ENCODE results near the gene OARD1. TPM values are rescaled to one million over a fixed set of nuclear protein-coding genes. Genes with fewer than 3 reads are reported as not detected.

Gene OARD1
- total and polyA plus RNA-seq, 2 donors (not counting 1 experiment from before 2014, with no cell fraction given): 9.6 to 52.5 TPM

- Mint-ChIP-seq H3K27me3 (no peaks in the 10 kb centered on the region), H3K9me3 (ENCODE audit: insufficient read depth) (no peaks in the 10 kb centered on the region), H3K27ac (no peak overlapping the region), H3K4me1 (peaks cover under 1% of the 10 kb centered on the region), H3K4me3 (no peak overlapping the region)
- H3K9me3 ChIP-seq (ENCODE audit: control extremely low read depth in 1 of 3, control insufficient read depth in 2 of 3, insufficient read depth in 1 of 3, low read length in 2 of 3): no peaks in the 10 kb centered on the region
- no peaks in the 10 kb centered on the region for H4K20me1 ChIP-seq (ENCODE audit: control insufficient read depth, insufficient read depth, low read length, poor library complexity, severe bottlenecking)
- TF ChIP-seq EZH2 (IDR thresholded peaks at IDR 0.05; ENCODE audit: borderline replicate concordance, insufficient read depth, low read depth, low read length, poor library complexity, severe bottlenecking) (no peak), CTCF (IDR thresholded peaks at IDR 0.05) (no peak)
- DNase-seq (no peak), ATAC-seq (ENCODE audit: low read depth) (no peak)
- no peaks in the 10 kb centered on the region for H3K79me2 ChIP-seq (ENCODE audit: control insufficient read depth, insufficient read depth, low read length)
- ChIA-PET CTCF (interaction anchor here (1.0 to 3.0 kb wide), 5 partner anchors 9 to 284 kb away, joined by 3 to 23 read pairs (median 5); no protein-coding TSS in a partner anchor), POLR2A (no interaction called here)
- H2AFZ ChIP-seq (ENCODE audit: insufficient read depth, low read depth, low read length, poor library complexity, severe bottlenecking): no peak overlapping the region
- no peak overlapping the region for H3K9ac ChIP-seq (ENCODE audit: low read length)
- no peak overlapping the region for H3K4me2 ChIP-seq (replicated peaks; ENCODE audit: low read depth, low read length, poor library complexity, severe bottlenecking)
- WGBS (ENCODE audit: insufficient coverage): no CpG with 5 or more reads among the region's 3 CpGs
- H3K4me3 ChIP-seq (ENCODE audit: control extremely low read depth in 1 of 5, extremely low read depth in 1 of 5, insufficient read depth in 1 of 5, low read depth in 2 of 5, low read length in 4 of 5): no peak overlapping the region
- H3K27me3 ChIP-seq (replicated peaks in 1 of 4; ENCODE audit: control extremely low read depth in 1 of 4, control insufficient read depth in 3 of 4, insufficient read depth in 4 of 4, low read length in 3 of 4): no peaks in the 10 kb centered on the region
- intact Hi-C loops (cut with micrococcal nuclease): no loop called here
- H3K4me1 ChIP-seq (ENCODE audit: control insufficient read depth in 2 of 2, insufficient read depth in 2 of 2, low read length in 2 of 2): no peaks in the 10 kb centered on the region
- H3K36me3 ChIP-seq (replicated peaks in 1 of 2; ENCODE audit: control extremely low read depth in 1 of 2, control insufficient read depth in 1 of 2, extremely low read depth in 1 of 2, insufficient read depth in 2 of 2, low read length in 1 of 2): no peaks in the 10 kb centered on the region
- H3K27ac ChIP-seq (ENCODE audit: low read length in 2 of 2): no peak overlapping the region
Measured at GRCh38 chr6:41036186-41036585, 36.0 kb downstream of the OARD1 start.

DNA sequence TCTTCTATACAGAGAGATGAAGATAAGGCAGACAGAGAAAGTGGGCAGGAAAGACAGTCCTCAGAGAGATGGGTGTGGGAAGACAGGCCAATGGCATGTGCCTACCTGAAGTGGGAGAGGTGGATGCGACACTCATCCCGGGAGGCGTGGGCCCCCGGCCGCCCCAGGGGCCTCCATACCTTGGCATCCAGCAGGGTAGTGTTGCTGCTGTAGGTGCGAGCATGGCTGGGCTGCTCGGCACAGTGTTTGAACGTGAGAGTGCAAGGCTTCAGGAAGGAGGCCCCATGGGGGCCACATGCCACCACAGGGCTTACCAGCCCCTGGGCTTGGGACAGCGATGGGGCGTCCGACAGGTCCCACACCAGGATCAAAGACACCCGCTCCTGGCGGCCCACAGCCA is 38.4 kb downstream of the OARD1 start:
- H3K4me1 ChIP-seq (ENCODE audit: control insufficient read depth in 2 of 2, insufficient read depth in 2 of 2, low read length in 2 of 2): peaks cover 4 to 7% of the 10 kb centered on the region in 2 donors
- H3K9me3 Mint-ChIP-seq (ENCODE audit: insufficient read depth): no peaks in the 10 kb centered on the region

More for the DNA sequence above, 38.4 kb downstream of the OARD1 start:
- peaks cover 10% of the 10 kb centered on the region for H3K4me1 Mint-ChIP-seq
- TF ChIP-seq CTCF (IDR thresholded peaks at IDR 0.05) (no peak), EZH2 (IDR thresholded peaks at IDR 0.05; ENCODE audit: borderline replicate concordance, insufficient read depth, low read depth, low read length, poor library complexity, severe bottlenecking) (no peak)
- H3K27me3 Mint-ChIP-seq: no peaks in the 10 kb centered on the region
- H3K9ac ChIP-seq (ENCODE audit: low read length): no peak overlapping the region
- no peak overlapping the region for H3K4me3 ChIP-seq (ENCODE audit: control extremely low read depth in 1 of 5, extremely low read depth in 1 of 5, insufficient read depth in 1 of 5, low read depth in 2 of 5, low read length in 4 of 5)
- H3K27ac Mint-ChIP-seq: no peak overlapping the region
- H3K36me3 ChIP-seq (replicated peaks in 1 of 2; ENCODE audit: control extremely low read depth in 1 of 2, control insufficient read depth in 1 of 2, extremely low read depth in 1 of 2, insufficient read depth in 2 of 2, low read length in 1 of 2): no peaks in the 10 kb centered on the region
- intact Hi-C loops (cut with micrococcal nuclease): no loop called here
- H4K20me1 ChIP-seq (ENCODE audit: control insufficient read depth, insufficient read depth, low read length, poor library complexity, severe bottlenecking): no peaks in the 10 kb centered on the region
- H2AFZ ChIP-seq (ENCODE audit: insufficient read depth, low read depth, low read length, poor library complexity, severe bottlenecking): no peak overlapping the region
- no peaks in the 10 kb centered on the region for H3K9me3 ChIP-seq (ENCODE audit: control extremely low read depth in 1 of 3, control insufficient read depth in 2 of 3, insufficient read depth in 1 of 3, low read length in 2 of 3)
- DNase-seq (no peak), ATAC-seq (ENCODE audit: low read depth) (no peak)
- H3K4me2 ChIP-seq (replicated peaks; ENCODE audit: low read depth, low read length, poor library complexity, severe bottlenecking): no peak overlapping the region
- H3K27ac ChIP-seq (ENCODE audit: low read length in 2 of 2): no peak overlapping the region
- POLR2A ChIA-PET: no interaction called here
- CTCF ChIA-PET: no interaction called here
- H3K79me2 ChIP-seq (ENCODE audit: control insufficient read depth, insufficient read depth, low read length): no peaks in the 10 kb centered on the region
- no peak overlapping the region for H3K4me3 Mint-ChIP-seq
- 97% methylated on average over 13 of the region's 13 CpGs for WGBS (ENCODE audit: insufficient coverage)
- no peaks in the 10 kb centered on the region for H3K27me3 ChIP-seq (replicated peaks in 1 of 4; ENCODE audit: control extremely low read depth in 1 of 4, control insufficient read depth in 3 of 4, insufficient read depth in 4 of 4, low read length in 3 of 4)

Data from B cell (primary cell).